Fibroblast of villous mesenchyme (primary cell): ENCODE measurements around the gene HAPLN2. TPM values are rescaled to one million over a fixed set of nuclear protein-coding genes. Genes with fewer than 3 reads are reported as not detected.

Experiments used
- DNase-seq: peaks from one replicate; pipeline ENCODE4 v3.0.0-alpha.2; 2010; ENCODE audit warnings: low read depth
- H3K4me3 ChIP-seq: 2 replicates; pipeline ENCODE4 v1.5.1; 2011; ENCODE audit warnings: low read depth, mild to moderate bottlenecking, low read length
- total RNA-seq: library from RNA; depleted of rRNA; stranded (reverse); fragments of >200 nt; gene quantifications from 2 replicates; pipeline ENCODE4 v1.2.3, GENCODE V29; 2012
- TF ChIP-seq, protein P1 (sequence below): IDR thresholded peaks from 2 replicates; pipeline ENCODE4 v1.5.1; 2012; ENCODE audit warnings: low read depth, mild to moderate bottlenecking, low read length; ENCODE audit not compliant: insufficient read depth

The HAPLN2 gene
- total RNA-seq, 1 donor, result not detected

- no peak for DNase-seq
- H3K4me3 ChIP-seq, result peak overlapping the region; percentile 76
- TF ChIP-seq, protein P1, sequence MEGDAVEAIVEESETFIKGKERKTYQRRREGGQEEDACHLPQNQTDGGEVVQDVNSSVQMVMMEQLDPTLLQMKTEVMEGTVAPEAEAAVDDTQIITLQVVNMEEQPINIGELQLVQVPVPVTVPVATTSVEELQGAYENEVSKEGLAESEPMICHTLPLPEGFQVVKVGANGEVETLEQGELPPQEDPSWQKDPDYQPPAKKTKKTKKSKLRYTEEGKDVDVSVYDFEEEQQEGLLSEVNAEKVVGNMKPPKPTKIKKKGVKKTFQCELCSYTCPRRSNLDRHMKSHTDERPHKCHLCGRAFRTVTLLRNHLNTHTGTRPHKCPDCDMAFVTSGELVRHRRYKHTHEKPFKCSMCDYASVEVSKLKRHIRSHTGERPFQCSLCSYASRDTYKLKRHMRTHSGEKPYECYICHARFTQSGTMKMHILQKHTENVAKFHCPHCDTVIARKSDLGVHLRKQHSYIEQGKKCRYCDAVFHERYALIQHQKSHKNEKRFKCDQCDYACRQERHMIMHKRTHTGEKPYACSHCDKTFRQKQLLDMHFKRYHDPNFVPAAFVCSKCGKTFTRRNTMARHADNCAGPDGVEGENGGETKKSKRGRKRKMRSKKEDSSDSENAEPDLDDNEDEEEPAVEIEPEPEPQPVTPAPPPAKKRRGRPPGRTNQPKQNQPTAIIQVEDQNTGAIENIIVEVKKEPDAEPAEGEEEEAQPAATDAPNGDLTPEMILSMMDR, result no peak
These were observed 26.9 kb upstream of the HAPLN2 start for GRCh38 chr1:156592158-156592909.

DNA sequence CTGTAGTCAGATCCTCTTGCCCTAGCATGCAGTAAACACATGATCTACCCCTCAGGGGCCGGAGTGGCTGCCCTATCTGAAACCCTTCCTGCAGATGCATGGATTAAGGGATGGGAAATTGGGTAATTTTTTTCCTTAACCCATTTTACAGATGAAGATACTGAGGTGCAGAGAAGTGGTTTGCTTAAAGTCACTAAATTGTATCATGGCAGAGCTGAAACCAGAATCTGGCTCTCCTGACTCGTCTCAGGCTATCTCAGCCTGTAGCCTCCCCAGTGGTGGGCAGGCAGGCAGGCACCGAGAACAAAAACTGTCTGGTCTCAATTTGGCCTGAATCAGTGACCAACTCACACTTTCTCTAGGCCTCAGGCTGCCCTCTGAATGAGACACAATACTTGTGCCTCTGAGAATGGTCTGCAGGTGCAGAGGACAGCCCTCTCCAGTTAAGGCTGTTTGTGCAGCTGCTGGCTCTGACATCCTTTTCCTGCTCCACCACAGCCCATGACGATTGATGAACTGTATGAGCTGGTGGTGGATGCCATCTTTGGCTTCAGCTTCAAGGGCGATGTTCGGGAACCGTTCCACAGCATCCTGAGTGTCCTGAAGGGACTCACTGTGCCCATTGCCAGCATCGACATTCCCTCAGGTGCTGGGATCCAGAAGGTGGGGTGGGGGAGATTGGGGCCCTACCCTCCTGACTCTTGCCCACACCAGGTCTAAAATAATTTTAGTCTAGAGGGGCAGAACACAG lies 26.1 kb upstream of the HAPLN2 start:
- no peak for DNase-seq
- TF ChIP-seq, protein P1, result no peak
- no peak overlapping the region for H3K4me3 ChIP-seq

GRCh38 chr1:156593661-156593989 lies 25.6 kb upstream of the HAPLN2 start:
- TF ChIP-seq, protein P1, result no peak
- no peak for DNase-seq
- H3K4me3 ChIP-seq, result no peak overlapping the region

- no peak overlapping the region for H3K4me3 ChIP-seq
- TF ChIP-seq, protein P1, result no peak
- no peak for DNase-seq
These were observed 25.0 kb upstream of the HAPLN2 start for GRCh38 chr1:156594190-156594589.

GRCh38 chr1:156595016-156595415 lies 24.2 kb upstream of the HAPLN2 start:
- TF ChIP-seq, protein P1, result no peak

DNA sequence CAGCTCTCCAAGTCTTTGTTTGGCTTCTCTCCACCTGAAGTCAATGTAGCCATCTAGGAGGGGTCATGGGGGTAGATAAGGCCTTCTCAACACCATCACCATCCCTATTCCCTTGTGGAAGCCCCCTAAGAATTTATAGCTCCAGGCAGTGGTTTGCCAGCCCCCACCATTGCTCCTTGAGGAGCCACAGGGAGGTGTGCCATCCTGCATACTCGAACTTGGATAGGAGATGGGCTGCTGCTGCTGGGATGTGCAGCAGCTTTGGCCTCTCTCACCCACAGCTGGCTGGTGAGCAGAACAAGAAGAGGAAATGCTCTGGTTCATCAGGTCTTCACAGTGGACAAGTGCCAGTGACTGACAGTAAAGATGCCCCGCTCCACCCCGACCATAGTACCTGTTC lies 22.8 kb upstream of the HAPLN2 start:
- no peak for DNase-seq
- TF ChIP-seq, protein P1, result no peak
- H3K4me3 ChIP-seq, result no peak overlapping the region

More at GRCh38 chr1:156595016-156595415, 24.2 kb upstream of the HAPLN2 start:
- no peak overlapping the region for H3K4me3 ChIP-seq
- no peak for DNase-seq
